ENCODE measurements around the gene MGMT.

The MGMT gene

DNA sequence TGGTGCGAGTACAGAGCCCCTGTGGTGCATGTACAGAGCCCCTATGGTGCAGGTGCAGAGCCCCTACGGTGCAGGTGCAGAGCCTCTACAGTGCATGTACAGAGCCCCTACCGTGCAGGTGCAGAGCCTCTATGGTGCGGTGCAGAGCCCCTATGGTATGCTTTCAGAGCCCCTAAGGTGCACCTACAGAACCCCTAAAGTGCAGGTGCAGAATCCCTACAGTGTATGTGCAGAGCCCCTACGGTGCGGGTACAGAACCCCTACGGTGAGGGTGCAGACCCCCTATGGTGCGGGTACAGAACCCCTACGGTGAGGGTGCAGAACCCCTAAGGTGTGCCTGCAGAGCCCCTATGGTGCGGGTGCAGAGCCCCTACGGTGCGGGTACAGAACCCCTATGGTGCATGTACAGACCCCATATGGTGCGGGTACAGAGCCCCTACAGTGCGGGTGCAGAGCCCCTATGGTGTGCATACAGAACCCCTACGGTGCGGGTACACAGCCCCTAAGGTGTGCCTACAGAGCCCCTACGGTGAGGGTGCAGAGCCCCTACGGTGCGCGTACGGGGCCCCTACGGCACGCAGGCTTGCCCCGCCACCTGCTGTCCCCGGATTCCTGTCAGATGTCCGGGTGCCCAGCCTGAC is 53.5 kb downstream of the MGMT start:
- no peak for DNase-seq (ENCODE audit: low read depth in 3 of 3, low spot score in 1 of 3)

DNA sequence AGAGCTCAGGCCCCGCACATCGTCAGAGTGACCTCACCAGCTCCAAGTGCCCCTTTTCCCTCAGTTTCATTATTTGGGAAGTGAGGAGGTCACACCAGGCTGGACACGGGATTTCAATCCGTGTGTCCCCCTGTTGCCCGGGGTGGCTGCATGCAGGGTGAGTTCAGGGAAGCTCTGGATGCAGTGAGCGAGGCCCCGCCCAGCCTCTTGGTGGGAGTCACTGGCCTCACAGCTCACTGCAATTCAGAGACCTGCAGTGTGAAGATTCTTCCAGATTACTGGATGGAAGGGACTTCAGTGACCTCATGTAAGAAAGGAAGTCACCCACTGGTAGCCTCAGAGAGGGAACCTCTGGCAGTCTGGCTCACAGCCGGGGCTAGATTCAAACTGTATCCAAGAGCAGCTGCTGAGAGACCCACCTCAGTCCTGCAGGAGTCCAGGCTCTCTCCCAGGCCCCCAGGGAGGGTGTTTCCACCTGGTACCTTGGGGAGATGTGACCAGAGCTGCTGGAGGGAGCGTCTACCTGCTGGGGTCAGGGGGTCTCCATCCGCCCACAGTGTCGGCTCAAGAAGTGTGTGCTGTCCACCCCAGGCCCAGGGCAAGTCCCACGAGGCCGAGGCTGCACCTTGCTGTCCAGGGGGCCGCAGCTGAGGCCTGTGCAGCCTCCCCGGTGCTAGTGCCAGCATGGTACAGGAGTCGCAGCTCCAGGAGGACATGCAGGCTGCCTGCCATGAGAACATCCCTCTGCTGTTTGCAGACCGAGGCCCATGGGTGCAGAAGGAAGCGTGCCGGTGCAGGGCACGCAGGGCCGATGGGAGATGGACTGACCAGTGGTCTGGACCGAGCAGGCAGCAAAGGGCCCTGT is 54.4 kb downstream of the MGMT start:
- no peak for DNase-seq (ENCODE audit: low read depth in 3 of 3, low spot score in 1 of 3)

DNA sequence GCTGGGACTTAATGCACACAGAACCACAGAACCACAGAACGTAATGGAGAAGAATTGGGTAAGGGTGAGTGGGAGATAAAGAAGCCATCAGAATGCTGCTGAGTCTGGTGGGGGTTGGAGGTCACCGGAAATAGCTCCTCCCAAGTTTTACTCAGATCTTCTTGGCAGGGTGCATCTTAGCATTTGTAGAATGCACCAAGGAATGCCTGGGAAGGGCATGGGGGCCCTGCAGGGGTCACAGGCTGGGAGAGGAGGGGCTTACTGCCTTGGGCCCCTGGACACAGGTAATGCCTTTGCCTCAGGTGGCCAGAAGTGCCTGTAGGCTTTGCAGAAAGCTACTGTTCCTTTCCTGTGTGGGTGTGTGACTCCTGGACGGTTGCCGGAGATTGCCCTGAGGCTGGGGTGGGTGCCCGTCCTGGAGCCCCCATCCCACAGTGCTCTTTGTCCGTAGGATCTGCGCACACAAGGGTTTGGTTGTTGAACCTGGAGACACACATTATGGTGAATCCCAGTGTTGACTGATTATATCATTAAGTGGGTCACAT is 55.1 kb downstream of the MGMT start:
- DNase-seq (ENCODE audit: low read depth in 3 of 3, low spot score in 1 of 3): no peak

DNA sequence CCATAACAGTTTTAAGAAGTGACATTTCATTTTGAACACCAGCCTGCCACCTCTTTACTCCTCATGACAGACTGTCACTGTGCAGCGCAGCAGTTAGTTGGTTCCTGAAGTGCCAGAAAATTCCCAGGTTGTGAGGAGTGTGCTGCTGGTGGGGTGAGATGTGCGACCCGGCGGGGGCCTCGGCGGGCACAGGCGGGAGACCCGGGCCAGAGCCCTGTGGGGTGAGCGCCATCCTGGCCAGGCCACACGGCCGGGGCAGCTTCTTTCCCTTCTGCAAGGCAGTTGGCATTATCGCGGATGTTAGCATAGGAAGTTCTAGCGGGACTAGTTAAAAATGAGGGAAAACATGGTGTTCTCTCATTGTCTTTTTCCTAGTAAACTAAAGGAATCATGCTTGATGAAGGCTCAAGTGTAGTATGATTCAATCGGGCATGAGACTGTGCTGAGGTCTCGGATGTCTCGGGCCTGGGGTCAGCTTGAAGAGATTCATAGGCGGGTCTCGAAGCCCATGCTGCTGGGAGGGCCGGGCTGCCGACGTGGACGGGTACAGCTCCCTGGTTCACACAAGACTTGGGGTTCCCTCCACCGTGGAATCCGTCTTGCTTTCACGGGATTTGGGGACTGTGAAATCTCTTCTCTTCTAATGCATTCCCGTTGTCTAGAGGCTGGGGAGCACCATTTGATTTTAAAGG is 56.1 kb downstream of the MGMT start:
- no peak for DNase-seq (ENCODE audit: low read depth in 3 of 3, low spot score in 1 of 3)

DNA sequence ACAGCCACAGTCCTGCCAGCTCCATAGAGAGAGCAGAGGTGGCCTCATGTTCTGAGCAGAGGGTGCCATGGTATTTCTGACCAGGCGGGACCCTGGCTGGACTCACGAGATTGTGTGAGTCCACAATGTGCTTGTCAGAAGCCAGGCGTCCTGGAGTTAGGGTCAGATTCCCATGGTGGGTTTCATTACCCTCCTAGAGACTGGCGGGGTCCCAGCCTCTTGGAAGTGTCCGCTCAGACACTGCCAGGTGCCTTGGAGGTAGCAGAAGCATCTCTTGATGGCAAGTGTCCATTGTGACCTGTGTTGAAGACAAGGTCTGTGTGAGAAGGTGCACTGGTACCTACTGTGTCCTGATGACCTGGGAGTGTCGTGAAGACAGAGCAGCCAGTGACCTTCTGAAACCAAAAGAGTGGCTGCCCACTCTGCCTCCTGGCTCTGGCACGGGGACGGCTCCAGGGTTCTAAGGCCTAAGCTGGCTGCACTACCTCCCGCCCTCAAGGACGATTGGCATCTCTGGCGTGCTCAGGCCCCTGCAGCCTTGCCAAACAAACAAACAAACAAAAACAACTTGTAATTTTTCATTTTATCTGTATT is 56.8 kb downstream of the MGMT start:
- DNase-seq (ENCODE audit: low read depth in 3 of 3, low spot score in 1 of 3): no peak

DNA sequence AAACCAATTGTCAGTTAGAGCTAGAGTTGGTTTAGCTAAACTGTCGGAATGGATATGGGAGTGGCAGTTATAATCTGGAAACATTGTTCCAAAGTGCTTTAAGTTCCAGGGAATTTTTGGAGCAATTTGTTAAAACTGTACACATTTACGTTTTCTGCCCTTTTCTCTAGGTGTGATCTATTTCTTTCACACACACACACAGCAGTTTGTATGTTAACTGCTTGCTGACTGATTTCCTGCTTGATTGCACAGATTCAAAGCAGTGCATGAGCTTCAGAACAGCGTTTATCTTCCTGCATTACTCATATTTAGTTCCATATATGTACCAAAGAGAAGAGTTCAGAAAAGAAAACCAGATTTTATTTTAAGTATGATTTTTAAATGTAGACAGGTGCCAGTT is 57.9 kb downstream of the MGMT start:
- DNase-seq (ENCODE audit: low read depth in 3 of 3, low spot score in 1 of 3): no peak

DNA sequence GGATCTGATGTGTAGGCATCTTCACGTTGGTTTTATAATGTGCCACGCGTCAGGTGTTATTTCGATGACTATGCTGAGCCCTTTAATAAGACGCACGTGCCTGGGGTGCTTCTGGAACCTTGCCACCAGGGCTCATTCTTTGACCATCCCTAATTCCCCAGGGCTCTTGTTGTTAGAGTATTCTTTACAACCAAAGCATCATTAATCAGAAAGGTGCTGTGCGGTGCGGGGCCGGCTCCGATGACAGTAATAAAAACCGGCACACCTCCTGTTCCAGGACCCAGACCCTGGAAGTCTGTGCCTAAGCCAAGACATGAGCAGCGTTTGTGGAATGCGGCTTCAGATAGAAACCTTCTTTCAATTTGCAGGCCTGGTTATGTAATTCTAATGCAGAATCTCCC is 58.4 kb downstream of the MGMT start:
- no peak for DNase-seq (ENCODE audit: low read depth in 3 of 3, low spot score in 1 of 3)

DNA sequence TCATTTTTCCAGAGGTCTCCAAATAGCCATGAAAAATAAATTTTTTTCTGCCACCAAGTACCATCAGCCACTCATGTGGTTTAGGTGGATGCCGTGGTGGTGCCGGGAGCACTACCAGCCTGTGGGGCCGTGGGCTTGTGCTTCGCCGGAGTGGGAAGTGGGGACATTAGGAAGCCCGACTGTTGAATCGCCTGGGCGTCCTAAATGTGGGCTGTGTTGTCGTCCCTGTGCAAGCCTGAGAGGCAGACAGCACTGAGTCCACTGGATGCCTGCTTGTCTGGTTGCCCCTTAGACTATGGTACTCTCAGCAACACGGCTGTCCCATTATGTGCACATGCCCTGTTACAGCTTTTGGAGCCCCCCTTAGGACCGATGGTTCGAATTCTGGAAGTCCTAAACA is 59.9 kb downstream of the MGMT start:
- DNase-seq (ENCODE audit: low read depth in 3 of 3, low spot score in 1 of 3): no peak

DNA sequence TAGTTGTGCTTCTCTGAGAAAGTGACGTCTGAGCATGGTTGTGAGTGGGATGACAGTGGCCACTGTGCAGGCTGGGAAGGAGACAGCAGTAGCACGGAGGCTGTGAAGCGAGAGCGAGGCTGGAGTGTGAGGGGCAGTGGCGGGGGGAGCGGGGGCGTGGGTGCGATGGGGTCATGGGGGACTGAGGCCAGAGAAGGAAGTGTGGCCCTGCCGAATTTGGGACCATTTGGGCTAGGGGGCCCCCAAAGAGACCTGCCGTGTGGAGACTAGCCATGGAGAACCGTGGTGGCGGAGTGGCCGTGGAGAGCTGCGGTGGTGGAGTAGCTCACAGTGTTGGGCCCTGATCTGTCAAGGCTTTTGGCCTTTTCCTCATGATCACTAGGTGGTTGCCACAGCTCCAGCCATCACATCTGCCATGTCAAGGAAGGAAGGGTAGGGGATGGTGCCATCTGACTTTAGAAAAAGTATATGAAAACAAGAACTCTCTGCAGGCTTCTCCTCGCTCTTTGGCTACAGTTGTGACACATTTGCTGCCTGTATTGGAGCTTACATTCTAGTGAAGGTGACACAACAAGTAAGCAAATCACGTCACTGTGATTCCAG is 61.4 kb downstream of the MGMT start:
- no peak for DNase-seq (ENCODE audit: low read depth in 3 of 3, low spot score in 1 of 3)

DNA sequence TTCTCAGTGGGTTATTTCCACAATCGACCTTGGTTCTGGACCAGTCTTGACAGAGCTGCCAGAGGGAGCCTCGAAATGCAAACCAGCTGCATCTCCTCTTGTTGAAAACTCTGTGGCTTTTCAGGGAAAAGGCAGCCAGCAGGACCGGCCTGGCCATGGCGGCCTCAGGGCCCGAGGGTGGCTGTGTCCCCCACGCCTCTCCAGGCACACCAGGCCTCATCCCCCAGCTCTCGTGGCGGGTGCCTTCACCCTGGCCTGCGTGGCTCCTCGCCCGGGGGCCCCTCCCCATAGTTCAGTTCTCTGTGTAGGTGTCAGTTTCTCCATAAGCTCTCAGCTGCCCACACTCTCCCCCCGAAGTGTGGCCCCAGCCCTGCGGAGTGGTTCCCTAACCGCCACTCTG is 63.5 kb downstream of the MGMT start:
- no peak for DNase-seq (ENCODE audit: low read depth in 3 of 3, low spot score in 1 of 3)

DNA sequence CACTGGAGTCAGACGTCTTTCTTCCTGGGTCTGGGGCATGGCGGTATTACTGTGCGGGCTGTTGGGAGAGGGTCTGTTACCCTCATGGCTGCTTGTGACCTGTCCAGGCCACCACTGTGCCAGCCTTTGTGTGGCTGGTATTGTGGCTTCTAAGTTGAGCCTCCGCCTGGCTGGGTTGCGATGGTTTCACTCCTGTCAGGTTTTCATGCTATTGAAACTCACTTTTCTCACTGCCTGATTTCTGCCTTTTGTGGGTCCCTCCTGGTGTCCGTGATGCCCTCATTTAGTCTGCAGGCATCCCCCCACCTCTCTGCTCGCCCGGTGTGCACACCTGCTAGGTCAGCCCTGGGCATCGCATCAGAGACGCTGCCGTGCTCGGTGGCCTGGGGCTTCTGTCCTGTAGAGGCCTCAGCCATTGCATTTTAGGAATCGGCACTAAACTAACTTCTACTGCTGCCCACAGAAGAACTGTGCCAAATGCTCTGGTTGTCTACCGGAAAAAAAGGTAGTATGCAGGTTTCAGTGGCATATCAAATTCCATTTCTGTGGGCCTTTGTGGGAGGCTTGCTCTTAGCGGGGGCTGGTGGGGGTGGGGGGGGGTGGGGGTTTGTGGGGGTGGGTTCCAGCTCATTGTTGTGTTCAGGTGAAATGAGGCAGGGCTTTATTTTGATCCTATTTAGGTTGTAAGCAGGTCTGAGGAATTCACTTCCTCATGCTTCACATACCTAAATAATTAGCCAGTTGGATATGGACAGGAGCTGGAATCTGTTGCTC is 64.3 kb downstream of the MGMT start:
- no peak for DNase-seq (ENCODE audit: low read depth in 3 of 3, low spot score in 1 of 3)

DNA sequence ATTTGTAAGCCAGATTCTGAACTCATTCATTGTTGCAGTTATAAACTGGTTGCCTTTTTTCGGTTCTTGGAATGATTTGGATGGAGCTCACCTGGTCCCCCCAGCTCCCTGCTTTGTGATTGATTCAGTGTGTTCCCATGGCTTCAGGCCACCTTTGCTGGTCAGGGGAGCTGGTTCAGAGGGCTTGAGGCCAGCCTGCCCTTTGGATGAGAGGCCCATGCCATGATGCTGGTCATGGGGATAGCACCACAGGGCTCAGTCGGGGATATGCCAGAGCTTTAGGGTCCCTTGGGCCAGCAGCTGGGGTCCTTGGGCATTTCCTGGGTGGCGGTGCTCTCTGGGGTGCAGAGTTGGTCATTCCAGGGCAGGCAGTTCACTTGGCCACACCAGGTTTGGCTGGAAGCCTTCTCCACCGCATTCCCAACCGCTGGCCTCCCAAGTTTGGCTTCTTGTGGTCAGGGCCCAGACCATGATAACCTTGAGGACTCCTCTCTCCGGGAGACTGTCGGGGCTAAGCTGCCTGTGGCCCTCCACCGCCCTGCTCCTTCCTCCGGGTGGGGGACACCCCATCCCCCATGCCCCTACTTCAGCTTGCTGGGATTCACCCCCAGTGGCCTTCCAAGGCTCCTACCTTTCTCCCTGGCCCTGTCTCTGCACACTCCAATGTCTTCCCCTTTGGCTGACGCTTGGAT is 65.1 kb downstream of the MGMT start:
- no peak for DNase-seq (ENCODE audit: low read depth in 3 of 3, low spot score in 1 of 3)

DNA sequence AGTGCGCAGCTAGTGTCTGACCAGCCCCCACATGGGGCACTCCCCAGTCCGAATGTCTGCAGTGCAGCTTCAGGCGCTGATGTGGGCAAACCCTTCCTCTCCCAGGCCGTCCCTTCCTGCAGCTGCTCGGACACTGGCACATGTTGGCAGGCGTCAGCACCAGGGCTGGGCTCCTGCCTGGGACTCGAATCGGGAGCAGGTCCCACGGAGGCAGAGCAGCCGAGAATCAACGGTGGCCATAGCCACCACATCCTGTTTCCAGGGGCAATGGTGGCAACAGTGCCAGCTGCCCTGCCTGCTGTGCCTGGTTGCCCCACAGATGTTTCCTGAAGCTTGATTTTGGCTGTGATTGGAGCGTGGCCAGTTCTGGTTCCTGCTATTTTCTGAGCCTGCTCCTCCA is 65.8 kb downstream of the MGMT start:
- no peak for DNase-seq (ENCODE audit: low read depth in 3 of 3, low spot score in 1 of 3)

DNA sequence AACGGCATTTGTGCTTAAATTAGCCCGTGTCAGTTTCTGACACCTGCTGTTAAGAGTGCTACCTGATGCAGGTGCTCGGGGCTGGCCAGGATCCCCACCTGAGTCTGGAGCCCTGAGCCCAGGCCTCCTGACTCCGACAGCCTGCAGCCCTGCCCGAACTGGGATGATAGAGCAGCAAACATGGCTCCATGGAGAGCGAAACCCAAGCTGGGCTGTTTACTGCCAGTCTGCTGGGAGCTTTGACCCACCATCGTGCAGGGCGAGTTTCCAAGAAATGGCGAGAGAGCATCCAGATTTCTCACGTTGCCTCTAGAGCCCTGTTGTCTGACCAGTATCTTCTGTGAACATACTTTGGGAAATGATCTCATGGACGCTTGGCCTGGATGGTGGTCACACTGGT is 66.2 kb downstream of the MGMT start:
- DNase-seq (ENCODE audit: low read depth in 3 of 3, low spot score in 1 of 3): no peak

DNA sequence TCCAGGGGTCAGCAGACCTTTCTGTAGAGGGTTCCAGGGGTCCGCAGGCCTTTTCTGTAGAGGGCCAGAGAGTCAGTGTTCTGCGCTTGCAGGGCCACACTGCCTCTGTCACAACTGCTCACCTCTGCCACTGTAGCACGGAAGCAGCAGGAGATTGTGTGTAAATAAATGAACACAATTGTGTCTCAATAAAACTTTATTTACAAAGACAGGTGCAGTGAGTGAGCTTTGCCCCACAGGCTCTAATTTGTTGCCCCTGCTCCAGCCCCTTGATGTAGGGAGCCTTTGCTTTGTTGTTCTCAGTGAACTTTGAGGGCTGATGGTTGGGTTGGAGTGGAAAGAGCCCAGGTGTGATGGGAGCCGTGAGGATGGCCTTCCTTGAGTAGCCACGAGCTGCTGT is 67.8 kb downstream of the MGMT start:
- no peak for DNase-seq (ENCODE audit: low read depth in 3 of 3, low spot score in 1 of 3)

DNA sequence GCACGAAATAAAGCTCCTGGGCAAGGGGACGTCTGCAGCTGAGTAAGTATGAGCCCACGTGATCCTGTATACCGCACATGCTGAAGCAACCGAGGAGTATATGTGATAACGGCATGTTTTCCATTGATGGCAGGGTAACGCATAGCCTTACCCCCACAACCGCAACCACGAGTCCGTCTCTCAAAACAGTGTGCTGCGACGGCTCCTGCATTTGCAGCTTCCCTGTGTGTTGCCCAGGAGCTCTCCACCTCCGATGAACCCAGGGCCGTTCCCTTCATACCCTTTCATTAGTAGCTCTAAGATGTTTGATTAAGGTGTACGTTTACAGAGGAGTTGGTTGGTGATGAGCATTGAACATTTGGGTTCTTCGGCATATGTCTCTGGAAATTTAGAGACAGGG is 69.3 kb downstream of the MGMT start:
- DNase-seq (ENCODE audit: low read depth in 3 of 3, low spot score in 1 of 3): no peak

DNA sequence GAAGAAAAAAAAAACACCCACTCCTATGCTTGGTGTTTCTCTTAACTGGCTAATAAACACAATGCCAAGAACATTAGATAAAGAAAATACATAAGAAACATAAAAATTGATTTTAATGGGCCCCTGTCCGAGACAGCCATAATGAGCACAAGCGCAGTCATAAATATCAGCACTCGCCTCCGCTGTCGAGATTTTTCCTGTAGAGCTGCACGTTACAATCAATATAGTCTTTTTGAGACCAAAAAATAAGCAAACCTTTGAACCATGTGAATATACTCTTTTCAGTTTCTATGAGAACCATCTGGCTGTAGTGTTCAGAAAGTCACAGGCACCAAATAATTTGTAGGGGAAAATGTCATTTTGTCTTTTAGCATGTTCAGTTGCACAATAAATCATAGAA is 70.1 kb downstream of the MGMT start:
- no peak for DNase-seq (ENCODE audit: low read depth in 3 of 3, low spot score in 1 of 3)

DNA sequence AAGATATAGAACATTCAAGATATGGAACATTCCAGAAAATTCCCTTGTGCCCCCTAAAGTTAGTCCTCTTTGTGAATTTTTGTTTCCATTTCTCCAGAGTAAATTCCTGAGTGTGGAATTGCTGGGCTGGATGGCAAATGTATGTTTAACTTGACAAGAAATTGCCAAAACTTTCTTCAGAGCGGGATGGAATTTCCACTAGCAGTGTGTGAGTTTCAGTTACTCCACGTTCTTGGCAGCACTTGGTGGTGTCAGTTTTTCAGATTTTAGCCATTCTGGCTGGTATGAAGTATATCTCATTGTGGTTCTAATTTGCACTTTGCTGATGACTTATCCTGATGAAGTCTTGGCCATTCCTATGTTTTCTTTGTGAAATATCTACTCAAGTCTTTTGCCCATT is 71.2 kb downstream of the MGMT start:
- DNase-seq (ENCODE audit: low read depth in 3 of 3, low spot score in 1 of 3): no peak

DNA sequence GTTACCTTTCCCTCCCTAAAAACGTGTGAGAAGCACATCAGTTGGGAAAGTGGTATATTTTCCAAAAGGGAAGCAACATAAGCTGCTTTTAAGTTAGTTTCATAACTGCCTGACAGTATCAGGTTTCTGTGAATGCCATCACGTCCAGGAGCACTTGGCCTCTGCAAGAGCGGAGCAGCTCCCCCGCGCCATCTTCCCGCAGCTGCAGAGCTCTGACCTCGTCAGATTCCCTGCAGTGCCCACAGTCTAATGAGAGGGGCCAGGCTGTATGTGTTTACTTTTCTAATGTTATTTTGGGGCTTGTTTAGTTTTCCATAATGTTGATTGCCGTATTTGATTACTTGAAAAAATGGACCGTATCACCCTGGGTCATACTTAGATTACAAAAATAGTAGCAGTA is 74.2 kb downstream of the MGMT start:
- DNase-seq (ENCODE audit: low read depth in 3 of 3, low spot score in 1 of 3): no peak

Data from stimulated activated CD4-positive, alpha-beta T cell treated with anti-CD3 and anti-CD28 coated beads, TNF-alpha, amount 100 ng/mL, for 1 hour (primary cell).